GM21576 (cell line): ENCODE data around the gene ACMSD.
A peak's percentile ranks its signal among the peaks of the same experiment; 100 is the strongest.
"Not testable (repeated sequence)": the region's sequence is repeated elsewhere in the genome, so short reads cannot be mapped to it uniquely, and the experiment has no call there.

ENCODE experiments used
- ATAC-seq: cut with Tn5 transposase; IDR thresholded peaks from one replicate; pipeline ENCODE4 v1.9.1; 2021; ENCODE audit warnings: mild to moderate bottlenecking, moderate library complexity; ENCODE audit not compliant: unreplicated experiment

ACMSD gene

DNA sequence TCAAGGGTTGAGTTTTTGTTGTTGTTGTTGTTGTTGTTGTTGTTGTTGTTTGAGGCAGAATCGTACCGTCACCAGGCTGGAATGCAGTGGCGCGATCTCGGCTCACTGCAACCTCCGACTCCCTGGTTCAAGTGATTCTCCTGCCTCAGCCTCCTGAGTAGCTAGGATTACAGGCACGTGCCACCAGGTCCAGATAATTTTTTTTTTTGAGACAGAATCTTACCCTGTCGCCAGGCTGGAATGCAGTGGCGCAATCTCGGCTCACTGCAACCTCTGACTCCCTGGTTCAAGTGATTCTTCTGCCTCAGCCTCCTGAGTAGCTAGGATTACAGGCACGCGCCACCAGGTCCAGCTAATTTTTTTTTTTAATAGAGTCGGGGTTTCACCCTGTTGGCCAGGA lies 65.3 kb downstream of the ACMSD start:
- not testable (repeated sequence) for ATAC-seq

DNA sequence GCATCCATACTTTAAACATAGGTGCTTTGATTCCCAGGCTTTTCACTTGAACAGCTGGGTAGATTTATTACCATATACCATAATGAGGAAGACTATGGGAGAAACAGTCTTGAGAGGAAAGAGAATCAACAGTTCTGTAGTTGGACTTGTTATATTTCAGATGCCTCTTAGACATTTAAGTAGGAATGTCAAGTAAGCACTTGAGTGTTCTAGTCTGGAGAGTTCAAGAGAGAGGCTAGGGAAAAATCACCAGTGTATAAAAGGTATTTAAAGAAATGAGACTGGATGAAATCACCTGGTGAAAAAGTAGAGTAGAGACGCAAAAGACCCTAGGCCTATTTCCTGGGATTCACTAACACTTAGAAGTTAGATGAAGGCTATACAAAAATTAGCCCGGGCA lies 66.8 kb downstream of the ACMSD start:
- no peak for ATAC-seq

DNA sequence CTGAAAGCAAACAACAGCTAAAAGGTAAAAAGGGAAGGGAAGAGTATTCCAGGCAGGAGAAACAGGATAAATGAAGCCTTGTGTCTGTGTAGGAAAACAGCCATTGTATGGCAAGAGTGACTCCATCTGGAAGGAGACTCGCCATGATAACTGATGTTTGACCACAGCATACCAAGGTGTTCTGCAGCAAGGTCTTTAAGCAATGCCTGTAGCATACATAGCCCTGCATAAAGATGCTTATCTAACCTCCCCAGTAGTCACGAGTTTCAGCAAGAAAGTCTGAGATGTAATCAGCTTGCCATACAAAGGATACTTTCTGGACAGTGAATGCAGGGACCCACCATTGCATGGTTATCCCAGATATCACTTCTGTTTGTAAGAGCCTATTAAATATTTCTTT lies 68.3 kb downstream of the ACMSD start:
- no peak for ATAC-seq

DNA sequence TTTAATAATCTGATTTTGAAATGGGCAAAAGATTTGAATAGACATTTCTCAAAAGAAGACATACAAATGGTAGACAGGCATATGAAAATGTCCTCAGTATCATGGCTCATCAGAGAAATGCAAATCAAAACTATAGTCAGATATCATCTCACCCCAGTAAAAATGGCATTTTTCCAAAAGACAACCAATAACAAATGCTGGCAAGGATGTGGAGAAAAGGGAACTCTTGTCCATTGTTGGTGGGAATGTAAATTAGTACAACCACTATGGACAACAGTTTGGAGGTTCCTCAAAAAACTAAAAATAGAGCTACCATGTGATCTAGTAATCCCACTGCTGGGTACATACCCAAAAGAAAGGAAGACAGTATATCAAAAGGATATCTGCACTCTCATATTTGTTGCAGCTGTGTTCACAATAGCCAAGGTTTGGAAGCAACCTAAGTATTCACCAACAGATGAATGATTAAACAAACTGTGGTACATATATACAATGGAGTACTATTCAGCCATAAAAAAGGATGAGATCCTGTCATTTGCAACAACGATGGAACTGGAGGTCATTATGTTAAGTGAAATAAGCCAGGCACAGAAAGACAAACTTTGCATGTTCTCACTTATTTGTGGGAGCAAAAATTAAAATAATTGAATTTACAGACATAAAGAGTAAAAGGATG lies 69.2 kb downstream of the ACMSD start:
- ATAC-seq: not testable (repeated sequence)

DNA sequence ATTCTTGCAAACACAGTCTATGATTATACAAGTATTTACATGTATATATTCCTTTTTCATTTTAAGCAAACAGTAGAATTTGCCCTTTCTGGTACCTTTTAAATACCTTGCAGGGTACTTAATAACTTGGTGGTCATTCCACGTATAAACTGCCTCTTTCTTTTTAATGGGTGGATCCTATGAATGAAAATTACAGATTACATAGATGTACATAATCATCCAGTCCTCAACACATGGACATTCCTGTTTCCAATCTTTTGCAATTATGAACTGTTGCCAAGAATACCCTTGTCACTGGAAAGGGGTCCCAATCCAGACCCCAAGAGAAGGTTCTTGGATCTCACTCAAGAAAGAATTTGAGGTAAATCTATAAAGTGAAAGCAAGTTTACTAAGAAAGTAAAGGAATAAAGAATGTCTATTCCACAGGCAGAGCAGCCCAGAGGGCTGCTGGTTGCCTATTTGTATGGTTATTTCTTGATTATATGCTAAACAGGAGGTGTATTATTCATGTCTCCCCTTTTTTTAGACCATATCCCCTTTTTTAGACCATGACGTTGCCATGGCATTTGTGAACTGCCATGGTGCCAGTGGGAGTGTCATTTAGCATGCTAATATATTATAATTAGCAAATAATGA lies 72.5 kb downstream of the ACMSD start:
- no peak for ATAC-seq

DNA sequence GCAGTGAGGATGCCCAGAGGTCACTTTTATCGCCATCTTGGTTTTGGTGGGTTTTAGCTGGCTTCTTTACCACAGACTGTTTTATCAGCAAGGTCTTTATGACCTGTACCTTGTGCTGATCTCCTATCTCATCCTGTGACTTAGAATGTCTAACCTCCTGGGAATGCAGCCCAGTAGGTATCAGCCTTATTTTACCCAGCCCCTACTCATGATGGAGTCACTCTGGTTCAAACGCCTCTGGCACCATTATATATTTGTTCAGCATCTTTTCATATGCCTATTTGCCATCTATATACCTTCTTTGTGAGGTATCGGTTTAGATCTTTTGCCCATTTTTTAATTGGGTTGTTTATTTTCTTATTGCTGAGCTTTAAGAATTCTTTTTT lies 73.0 kb downstream of the ACMSD start:
- ATAC-seq: no peak

DNA sequence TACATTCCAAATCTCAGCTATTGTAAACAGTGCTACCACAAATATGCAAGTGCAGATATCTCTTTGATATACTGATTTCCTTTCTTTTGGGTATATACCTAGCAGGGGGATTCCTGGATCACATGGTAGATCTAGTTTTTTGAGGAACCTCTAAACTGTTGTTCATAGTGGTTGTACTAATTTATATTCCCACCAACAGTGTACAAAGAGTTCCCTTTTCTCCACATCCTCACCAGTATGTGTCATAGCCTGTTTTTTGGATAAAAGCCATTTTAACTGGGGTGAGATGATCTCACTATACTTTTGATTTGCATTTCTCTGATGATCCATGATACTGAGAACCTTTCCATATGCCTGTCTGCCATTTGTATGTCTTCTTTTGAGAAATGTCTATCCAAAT lies 73.9 kb downstream of the ACMSD start:
- no peak for ATAC-seq

DNA sequence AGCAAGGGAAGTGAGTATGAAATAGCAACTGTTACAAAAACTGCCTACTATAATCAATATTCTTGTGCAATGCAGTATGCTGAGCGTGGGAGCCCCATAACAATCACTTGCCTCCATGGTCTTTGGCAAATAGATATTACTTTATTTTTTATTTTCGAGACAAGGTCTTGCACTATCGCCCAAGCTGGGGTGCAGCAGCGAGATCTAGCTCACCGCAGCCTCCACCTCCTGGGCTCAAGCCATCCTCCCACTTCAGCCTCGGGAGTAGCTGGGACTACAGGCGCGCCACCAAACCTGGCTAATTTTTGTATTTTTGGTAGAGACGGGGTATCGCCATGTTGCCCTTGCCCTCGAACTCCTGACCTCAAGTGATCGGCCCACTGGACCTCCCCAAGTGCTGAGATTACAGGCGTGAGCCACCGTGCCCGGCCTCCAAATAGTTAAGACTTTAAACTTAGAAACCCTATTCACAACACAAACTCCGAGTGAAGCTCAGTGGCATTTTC lies 79.0 kb downstream of the ACMSD start:
- no peak for ATAC-seq

DNA sequence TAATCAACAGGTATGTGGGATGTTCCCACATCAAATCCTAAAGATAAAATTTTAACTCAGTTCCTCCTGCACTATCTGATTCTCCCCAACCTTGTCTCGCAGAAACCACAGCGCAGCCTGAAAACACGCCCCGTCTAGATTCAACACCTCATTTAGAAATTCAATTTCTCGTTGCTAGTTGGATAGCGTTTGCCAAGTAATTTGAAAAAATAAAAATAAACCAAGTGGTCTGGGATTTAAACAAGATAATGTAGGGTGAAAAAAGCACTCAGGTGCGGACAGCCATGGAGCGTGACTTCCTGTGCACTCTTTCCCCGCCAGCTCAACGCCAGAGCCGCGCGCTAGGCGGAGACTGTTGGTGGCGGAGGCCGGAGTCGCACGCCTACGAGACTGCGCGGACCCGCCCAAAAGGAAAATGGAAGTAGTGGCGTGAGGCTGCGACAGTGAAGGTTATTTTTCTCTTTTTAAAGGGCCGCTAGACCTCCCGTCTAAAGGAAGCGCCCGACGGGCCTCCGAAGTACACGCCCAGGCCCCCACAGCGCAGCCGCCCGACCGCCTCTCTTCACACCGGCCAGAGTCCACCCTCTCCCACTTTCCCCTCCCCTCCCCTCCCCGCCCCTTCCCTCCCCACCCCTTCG lies 79.6 kb downstream of the ACMSD start:
- ATAC-seq: peak; percentile 77

DNA sequence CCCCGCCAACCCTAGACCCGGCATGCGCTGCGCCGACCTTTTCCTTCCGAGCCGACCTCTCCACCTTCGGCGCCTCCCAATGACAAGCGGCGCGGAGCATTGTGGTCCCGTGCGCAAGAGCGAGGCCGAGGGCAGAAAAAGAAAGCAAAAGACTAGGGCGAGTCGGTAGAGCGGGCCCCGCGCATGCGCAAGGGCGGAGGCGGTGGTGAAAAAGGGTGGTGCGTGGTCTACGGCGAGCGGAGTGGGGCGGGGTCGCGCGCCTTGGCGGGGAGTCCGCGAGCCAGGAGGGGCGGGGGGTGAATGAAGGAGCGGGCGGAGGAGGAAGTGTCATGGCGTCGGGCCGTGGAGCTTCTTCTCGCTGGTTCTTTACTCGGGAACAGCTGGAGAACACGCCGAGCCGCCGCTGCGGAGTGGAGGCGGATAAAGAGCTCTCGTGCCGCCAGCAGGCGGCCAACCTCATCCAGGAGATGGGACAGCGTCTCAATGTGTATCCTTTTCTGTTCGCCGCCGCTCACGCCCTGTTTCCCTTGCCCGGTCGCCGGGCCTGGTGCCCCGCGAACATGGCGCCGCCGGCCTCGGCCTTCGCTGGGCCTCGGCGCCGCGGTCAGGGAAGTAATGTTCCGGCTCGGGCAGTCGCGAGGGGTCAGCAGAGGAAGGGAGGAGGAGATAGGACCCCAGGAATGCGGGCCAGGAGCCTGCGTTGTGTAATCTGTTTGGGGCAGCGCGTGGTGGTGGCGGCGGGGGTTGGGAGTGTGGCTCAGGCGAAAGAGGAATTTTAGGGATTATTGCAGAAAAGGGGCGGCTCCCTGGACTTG lies 80.3 kb downstream of the ACMSD start, which contains the start of gene CCNT2:
CCNT2 (plus strand) TSS at position 297 of the 815 bp plus-strand sequence; CDS start at position 330, 33 bp downstream.
- peak; percentile 87 for ATAC-seq

DNA sequence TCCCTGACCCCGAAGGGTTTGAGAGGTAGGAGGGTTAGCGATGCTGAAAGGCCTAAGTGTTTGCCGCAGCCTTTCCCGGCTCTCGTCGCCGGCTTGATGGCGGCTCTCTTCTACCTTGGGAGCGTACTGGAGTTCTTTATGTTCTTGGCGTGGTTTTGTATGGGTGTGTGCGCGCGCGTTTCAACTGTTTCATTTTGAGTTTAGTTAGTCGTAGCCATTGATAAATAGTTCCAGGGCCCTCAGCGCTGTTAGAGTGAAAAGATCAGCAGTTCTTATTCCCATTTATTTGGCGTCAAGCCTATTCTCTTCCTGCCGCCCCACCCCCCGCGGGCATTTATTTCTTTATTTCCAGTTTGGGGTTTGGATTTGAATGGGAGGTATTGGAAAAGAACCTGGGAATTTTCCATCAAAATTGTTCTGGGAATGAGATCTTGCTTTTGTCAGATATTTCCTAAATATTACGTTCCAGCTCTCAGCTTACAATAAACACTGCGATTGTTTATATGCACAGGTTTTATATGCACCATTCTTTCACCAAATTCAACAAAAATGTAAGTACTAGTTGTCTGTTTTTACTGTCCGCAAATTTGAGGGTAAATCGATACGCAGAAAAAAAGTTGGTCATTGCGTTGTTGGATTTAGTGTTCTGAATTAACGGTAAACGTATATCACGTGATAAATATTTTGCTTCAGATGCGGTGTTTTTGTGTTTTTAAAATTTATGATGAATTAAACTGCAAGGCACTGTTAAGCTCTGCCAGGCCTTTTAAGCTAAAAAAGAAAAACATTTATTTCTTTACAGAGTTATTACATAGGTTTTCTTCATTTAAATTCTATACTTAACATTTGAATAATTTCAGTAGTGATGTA lies 81.2 kb downstream of the ACMSD start:
- ATAC-seq: no peak

DNA sequence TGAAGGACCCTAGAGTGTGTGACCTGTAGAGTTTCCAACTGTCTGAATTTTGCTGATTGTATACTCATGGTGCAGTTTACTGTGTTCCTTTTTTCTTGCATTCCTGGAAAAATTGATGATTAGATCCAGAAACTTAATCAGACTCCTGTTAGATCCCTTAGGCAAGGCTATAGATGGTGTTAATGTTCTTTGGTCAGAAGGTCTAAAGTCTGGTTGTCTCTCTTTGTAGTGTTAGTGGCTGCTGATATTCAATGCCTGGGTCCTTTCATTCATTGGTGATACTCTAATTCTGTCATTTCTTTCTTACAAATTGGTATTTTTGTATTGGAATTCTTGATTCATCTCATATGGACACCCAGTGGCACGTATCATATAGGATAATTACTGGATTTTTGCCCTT lies 86.5 kb downstream of the ACMSD start:
- no peak for ATAC-seq

DNA sequence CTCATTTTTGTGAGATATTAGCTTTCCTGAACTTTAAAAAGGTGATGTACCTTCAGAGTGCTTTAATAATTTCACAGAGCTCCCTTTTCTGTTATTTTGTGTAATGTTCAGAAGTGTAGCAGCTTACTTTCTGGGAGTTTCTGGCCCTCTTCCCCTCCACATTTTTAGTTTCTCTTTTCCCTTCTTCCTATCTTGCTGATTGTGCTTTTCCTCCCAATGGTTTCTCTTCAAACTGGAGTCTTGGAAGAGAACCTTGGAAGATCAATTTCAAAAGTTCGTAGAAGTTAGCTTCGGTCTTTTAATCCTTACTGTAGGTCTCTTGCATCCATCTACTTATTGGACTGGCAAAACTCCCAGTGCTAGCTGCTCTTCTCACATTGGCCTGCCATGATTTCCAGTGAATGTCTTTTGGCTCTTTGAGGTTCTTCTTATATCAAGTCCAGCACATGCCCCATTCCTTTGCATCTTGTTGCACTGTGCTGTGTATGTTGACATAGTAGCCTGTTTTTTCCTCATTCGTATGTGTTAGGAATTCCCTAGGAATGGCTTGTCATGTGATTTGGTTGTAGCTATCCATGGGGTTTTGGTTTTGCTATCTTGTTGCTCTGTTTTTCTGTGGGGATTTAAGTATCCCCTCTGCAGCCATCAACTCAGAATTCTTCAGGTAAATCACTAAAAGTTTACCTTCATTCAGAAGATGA lies 88.0 kb downstream of the ACMSD start:
- no peak for ATAC-seq

DNA sequence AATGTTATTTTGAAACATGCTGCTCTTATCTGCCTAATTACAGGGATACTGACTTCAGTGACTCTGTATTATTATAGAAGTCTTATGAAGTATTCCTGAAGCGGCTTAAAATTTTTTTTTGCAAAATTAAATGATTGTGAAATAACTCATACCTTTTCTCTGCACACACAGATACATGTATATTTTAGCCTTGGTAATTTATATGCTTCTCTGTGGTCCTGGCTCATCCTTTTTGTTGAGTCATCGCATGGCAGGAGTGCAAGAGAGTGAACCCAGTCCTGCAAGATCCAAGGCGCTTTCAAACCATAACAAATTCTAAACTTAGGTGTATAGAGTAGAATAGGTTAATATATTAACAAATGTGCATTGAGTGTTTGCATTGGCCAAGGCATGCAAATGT lies 88.8 kb downstream of the ACMSD start:
- no peak for ATAC-seq

DNA sequence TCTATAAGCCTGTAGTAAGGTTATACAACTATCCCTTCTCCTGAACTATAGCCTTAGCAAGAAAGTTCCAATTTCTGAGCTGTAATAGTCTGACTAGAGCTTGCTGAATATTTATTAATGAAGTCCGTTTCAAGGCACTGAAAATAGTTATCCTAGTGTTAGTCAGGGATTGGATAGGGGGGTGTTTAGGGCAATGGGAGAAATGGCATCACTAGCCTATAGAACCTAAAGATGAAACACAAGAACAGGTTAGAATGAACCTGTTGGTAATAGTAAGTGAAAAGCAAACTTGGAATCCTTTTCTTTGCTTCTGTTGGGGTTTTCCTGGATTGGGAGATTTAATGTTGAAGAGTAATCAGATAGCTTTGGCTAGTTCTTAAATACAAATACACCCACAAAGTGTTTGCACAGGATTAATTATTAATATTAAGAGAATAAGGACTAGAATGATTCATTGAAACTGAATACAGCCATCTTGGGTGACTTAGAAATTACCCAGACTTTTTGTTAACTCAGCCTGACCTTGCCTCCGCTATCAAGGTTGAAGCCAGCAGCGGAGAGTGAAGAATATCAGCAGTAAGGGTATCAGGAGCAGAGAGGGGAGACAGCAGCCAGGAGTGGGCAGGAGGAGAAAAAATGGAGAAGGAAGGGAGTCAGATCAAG lies 94.6 kb downstream of the ACMSD start:
- ATAC-seq: no peak

DNA sequence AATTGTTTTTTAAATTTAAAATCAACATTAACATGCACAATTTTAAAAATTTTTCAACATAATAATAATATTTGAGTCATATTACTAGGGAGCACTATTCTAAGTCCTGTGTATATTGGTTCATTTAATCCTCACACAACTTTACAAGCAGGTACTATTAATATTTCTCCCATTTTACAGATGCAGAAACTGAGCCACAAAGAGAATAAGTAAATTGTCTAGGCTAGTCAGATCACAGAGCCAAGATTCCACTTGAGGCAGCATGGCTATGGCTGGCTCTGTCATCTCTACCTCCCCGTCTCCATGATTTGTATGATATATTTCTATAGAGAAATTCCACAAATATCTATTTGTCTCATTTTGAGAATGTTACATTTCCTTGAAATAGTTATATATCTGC lies 95.3 kb downstream of the ACMSD start:
- no peak for ATAC-seq

DNA sequence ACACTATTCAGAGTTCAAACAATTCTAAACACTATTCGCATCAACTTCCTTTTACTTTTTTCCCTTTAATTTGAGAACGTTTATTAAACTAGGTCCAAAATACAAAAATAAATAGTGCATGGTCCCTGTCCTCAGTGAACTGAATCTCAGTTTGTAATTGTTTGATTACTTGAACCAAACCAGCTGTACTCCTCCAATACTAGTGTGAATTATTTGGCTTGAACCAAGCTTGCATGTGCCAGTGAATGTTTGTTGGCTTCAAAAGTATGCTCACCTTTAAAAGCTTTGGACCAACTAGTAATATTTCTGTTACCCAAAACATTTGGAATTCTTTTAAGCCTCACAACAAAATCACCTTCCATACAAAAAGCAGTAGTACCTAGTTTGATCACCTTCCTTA lies 95.7 kb downstream of the ACMSD start:
- ATAC-seq: no peak

DNA sequence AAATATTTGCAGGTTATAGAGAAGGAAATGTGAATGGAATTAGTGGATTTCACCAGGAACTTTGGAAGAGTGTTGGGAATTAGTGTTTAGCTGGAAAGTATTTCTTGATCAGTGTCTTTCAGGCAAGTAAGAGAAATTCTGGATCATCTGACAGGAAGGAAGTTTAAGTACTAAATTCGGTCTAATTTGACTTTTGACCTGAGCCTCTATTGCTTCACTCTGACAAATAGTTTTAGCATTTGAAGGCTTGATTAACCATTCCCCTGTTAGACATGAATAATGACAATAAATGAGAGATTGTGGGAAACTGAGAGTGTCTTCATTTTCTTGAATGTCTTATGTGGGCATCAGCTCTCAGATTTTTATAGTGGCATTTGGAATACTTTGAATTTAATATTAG lies 96.2 kb downstream of the ACMSD start:
- no peak for ATAC-seq

DNA sequence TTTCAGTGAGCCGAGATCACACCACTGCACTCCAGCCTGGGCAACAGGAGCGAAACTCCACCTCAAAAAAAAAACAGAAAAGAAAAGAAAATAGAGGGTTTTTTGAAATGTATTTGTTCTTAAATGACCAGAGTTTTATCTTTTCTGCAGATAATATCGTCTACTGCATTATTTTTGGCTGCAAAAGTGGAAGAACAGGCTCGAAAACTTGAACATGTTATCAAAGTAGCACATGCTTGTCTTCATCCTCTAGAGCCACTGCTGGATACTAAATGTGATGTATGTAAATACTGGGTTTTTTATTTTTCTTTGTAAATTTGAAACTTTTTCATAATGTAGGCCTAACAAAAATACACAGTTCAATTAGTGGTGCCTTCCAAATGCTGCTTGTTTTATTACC lies 98.3 kb downstream of the ACMSD start:
- no peak for ATAC-seq
